Kidney capillary endothelial cell (primary cell): ENCODE results near the gene SPSB2.
"Not testable (repeated sequence)": the region's sequence is repeated elsewhere in the genome, so short reads cannot be mapped to it uniquely, and the experiment has no call there.

Experiments
- DNase-seq: peaks from one replicate; pipeline ENCODE4 v3.0.0-alpha.2; 2018; ENCODE audit warnings: low spot score

The SPSB2 gene

GRCh38 chr12:6870304-6870703 lies 2.8 kb downstream of the SPSB2 start:
- not testable (repeated sequence) for DNase-seq

- DNase-seq, result peak; percentile 53
These were observed 3.8 kb downstream of the SPSB2 start for GRCh38 chr12:6869049-6870021.

- peak; percentile 30 for DNase-seq
These were observed 4.7 kb downstream of the SPSB2 start for GRCh38 chr12:6868211-6869048.

- DNase-seq, result peak; percentile 80
These were observed 5.5 kb downstream of the SPSB2 start, which contains the start of gene TPI1 for GRCh38 chr12:6867413-6868210. Gene TPI1, plus strand, starts transcription at chr12:6867531. Its CDS starts 36 bp downstream, at chr12:6867567.

- no peak for DNase-seq
These were observed 6.1 kb downstream of the SPSB2 start for GRCh38 chr12:6866920-6867412.

- no peak for DNase-seq
These were observed 6.8 kb downstream of the SPSB2 start for GRCh38 chr12:6866163-6866919.

GRCh38 chr12:6865307-6865706 lies 7.8 kb downstream of the SPSB2 start:
- not testable (repeated sequence) for DNase-seq

GRCh38 chr12:6863586-6864321 lies 9.3 kb downstream of the SPSB2 start:
- no peak for DNase-seq

GRCh38 chr12:6863033-6863432 lies 10.1 kb downstream of the SPSB2 start:
- no peak for DNase-seq

GRCh38 chr12:6861391-6861790 lies 11.7 kb downstream of the SPSB2 start:
- DNase-seq, result no peak

- no peak for DNase-seq
These were observed 12.2 kb downstream of the SPSB2 start for GRCh38 chr12:6860942-6861341.

- DNase-seq, result no peak
These were observed 13.0 kb downstream of the SPSB2 start for GRCh38 chr12:6860116-6860515.

GRCh38 chr12:6858799-6859198 lies 14.3 kb downstream of the SPSB2 start:
- no peak for DNase-seq

GRCh38 chr12:6855322-6855721 lies 17.8 kb downstream of the SPSB2 start:
- DNase-seq, result no peak

- DNase-seq, result no peak
These were observed 19.1 kb downstream of the SPSB2 start for GRCh38 chr12:6854036-6854435.

GRCh38 chr12:6853626-6854025 lies 19.5 kb downstream of the SPSB2 start:
- DNase-seq, result no peak

- DNase-seq, result no peak
These were observed 20.3 kb downstream of the SPSB2 start for GRCh38 chr12:6852651-6853354.

GRCh38 chr12:6851921-6852650 lies 21.0 kb downstream of the SPSB2 start, which contains the start of gene USP5:
Gene USP5, plus strand, starts transcription at chr12:6852150. Its CDS starts 30 bp downstream, at chr12:6852180.
- peak; percentile 99 for DNase-seq
